Measurements from ENCODE around the gene PVALEF.

The PVALEF gene

DNA sequence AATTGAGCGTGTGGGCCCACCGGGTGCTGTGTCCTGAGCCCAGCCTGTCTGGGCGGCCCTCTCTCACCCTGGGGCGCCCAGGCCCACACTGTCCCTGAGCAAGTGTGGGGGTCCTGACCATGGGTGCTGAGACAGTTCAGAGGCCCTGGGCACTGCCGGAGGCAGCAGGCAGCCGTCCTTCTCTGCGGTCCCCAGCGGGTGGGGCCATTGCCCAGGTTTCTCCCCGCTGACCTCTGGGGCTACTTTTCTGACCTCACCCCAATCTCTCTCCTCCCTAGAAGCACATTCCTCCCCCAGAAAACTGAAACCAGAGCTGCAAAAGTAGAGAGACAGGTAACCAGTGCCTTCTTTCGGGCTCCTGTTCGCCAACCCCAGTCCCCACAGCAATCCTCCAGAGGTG is 36.0 kb upstream of the PVALEF start:
- no peak for DNase-seq

- no peak for DNase-seq
Observed at GRCh38 chr17:81129711-81130367, 35.5 kb upstream of the PVALEF start.

DNA sequence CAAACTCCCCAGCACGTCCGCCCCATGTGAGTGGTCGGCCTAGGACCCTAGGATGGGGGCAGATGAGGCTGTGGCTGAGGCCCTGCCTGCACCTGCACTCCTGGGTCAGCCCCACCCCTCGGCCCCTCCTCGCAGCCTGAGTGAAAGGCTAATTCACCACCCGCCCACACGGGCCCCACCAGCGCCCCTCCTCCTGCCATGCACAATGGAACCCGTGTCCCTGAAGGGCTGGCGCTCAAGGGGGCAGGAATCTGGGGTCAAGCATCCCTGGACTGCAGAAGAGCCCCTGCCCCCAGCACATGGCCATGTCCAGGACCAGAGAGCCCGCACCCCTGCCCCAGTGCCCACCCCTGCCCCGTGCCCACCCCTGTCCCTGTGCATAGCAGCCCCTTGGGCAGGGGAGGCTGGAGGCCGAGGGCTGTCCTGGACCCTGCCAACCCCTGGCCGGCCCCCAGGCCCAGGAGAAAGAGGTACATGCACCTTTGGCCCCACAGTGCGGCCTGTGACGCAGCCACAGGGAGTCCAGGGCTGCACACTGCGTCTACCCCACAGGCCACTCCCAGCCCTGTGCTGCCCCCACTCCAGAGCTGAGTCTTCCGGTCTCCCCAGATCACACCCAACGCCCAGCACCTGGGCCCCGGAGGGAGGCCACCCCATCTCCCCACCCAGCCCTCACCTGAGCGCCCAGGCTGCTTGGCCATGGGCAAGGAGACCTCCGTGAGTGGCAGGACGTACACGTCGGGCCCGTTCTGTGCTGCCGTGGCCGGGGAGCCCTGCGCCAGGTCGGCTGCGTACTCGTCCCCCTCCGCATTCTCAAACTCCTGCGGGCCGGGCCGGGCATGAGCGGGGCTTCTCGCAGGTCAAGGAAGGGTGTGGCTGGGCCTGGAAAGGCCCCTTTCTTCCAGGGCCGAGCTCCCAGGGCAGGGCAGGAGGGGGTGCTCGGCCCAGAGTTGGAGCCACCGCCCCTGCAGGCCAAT is 34.6 kb upstream of the PVALEF start:
- DNase-seq: no peak

GRCh38 chr17:81131486-81132196 is 33.7 kb upstream of the PVALEF start:
- no peak for DNase-seq

- DNase-seq: no peak
Observed at GRCh38 chr17:81132197-81132540, 33.1 kb upstream of the PVALEF start.

DNA sequence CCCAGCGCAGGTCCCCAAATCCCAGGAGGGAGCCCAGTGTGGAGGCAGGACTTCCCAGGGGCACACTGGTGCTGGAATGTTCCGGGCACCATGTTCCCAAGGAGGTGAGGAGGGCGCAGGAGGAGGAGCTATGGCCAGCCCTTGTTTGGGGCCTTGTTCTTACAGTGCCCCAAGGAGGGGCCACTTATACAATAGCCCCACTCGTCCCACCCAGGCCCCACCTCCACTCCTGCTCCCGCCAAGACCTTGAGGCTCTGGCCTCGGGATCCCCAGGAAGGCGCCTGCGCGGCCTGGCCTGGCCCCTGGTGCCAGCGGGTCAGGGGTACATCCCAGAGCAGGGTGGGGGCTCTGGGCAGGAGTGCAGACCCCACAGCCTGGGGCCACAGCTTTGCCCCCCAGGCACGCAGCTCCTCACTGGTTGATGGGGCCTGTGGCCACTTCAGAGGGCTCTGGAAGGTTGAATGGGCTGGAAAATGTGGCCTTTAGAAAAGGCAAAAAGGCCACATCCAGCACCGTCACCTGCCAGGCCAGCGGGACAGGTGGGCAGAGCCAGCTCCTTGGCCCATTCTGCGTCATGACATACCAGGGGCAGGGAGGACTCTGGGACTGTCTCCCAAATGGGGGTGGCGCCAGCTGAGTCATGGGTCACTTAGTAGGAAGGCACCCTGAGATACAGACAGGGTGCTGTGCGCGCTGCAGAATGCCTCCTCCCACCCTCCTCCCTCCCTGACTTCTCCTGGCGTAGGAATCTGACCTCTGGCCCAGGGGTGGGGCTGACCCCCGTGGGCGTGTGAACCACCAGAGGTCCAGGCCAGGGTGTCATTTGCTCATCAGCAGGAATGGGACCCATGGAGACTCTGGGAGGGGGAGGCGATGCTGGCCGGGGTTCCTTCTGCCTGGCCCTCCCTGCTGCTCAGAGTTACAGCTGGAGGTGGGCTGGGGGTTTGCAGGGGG is 32.3 kb upstream of the PVALEF start:
- no peak for DNase-seq

- no peak for DNase-seq
Observed at GRCh38 chr17:81134064-81134781, 31.1 kb upstream of the PVALEF start.

DNA sequence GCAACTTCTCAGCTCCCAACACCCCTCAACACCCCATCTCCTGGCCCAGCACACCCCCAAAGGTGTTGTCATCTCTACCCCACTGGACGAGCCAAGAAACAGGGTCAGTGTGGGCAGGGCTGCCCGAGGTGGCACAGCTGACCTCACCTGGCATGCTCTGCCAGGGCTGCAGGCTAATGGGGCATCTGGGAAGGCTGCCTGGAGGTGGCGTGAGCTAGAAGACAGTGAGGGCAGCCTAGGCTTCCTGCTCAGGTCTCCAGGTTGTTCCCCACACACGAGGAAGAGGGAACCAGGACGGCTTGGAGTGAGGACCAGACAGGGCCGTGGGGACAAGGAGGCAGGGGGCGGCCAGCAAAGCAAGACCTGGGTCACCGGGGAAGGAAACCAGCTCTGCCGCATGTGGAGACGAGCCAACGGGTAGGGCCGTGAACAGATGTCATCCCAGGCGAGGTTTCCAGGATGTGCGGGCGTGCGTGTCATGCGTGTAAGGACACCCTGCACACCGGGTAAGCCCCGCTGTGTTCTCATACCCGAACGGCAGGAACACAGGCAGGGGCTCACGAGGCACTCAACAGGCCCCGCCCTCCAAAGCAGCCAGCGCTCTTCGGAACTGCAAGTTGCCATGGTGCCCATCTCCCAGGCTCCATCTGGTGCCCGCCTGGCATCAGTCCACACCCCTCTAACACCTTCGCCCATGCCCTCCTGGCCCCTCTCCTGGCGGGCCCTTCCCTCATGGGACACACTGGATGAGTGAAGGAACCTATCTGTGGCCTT is 29.6 kb upstream of the PVALEF start:
- no peak for DNase-seq

GRCh38 chr17:81136366-81136765 is 28.9 kb upstream of the PVALEF start:
- DNase-seq: no peak

- no peak for DNase-seq
Observed at GRCh38 chr17:81137248-81137647, 28.1 kb upstream of the PVALEF start.

- DNase-seq: no peak
Observed at GRCh38 chr17:81138083-81138482, 27.2 kb upstream of the PVALEF start.

- no peak for DNase-seq
Observed at GRCh38 chr17:81138500-81138899, 26.8 kb upstream of the PVALEF start.

GRCh38 chr17:81139428-81139827 is 25.9 kb upstream of the PVALEF start:
- DNase-seq: no peak

DNA sequence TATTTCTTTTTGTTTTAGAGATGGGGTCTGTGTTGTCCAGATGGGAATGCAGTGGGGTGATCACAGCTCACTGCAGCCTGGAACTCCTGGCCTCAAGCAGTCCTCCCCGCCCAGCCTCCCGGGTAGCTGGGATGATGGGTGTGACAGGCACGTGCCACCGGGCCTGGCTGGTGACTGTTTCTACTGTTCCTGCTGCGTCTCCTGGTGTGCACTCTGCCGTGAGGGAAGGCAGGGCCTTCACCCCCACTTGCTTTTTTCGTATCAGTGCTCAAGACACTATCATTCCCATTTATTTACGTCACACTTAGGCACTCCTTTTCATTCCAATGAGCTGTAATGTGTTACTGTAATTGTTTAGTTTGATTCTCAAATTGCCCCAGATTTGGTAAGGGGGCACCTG is 25.3 kb upstream of the PVALEF start:
- no peak for DNase-seq

GRCh38 chr17:81140695-81141094 is 24.6 kb upstream of the PVALEF start:
- DNase-seq: no peak

GRCh38 chr17:81142301-81143199 is 22.8 kb upstream of the PVALEF start:
- DNase-seq: peak; percentile 88

- no peak for DNase-seq
Observed at GRCh38 chr17:81143200-81143527, 22.1 kb upstream of the PVALEF start.

DNA sequence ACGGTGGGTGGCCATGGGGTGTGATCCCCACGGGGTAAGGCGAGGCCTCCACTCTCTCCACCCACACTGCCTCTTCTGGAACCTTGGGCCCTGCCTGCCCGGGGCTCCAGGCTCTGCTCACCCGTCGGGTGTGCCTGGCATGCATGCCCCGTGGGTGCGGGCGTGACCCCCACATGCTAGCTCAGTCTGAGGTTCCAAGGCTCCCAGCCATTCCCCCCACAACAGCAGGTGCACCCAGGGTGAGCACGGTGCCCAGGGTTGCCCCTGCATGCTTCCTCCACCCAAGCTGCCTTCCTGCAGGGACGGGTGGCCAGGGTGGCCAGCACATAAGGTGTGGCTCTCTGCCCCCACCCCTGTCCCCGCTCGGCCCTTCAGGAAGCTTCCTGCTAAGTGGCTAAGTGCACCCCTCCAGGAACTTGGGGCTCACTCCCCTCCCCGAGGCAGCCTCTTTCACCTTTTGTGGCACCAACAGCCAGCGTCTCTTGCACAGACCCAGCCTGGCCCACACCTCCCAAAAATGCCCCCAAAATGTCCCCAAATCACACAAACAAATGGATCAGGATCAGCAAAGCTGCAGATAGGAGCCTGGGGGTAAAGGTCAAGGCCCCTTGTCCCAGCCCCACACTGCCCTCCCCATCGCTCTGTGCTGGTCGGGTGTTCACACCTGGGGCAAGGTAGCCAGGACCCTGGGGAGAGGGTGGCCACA is 21.4 kb upstream of the PVALEF start:
- DNase-seq: no peak

DNA sequence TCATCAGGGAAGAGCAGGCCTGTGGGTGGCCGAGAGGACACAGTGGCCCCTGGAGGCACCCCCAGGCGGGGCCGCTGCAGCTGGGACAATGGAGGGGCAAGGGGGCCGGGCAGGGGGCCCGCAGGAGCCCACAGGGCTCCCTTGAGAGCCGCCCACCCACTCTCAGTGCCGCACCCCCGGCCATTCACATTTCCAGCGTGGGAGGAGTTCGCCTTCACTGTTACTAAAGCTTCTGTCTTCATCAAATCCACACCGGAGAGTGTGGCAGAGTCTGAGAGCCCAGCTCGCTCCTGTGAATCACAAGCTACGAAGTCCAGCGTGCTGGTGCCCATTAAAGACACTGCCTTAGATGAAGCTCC is 20.9 kb upstream of the PVALEF start:
- DNase-seq: no peak
